Activated CD8-positive, alpha-beta memory T cell treated with anti-CD3 and anti-CD28 coated beads, Interleukin-2, amount 50 U/mL, for 1 hour (primary cell): Measurements from ENCODE around the gene CDHR3.

ENCODE experiments used
- DNase-seq: peaks from one replicate; pipeline ENCODE4 v3.0.0-alpha.2; 2020; ENCODE audit errors: extremely low read depth

CDHR3 gene

GRCh38 chr7:106023369-106024322 is 60.6 kb downstream of the CDHR3 start:
- DNase-seq: no peak

DNA sequence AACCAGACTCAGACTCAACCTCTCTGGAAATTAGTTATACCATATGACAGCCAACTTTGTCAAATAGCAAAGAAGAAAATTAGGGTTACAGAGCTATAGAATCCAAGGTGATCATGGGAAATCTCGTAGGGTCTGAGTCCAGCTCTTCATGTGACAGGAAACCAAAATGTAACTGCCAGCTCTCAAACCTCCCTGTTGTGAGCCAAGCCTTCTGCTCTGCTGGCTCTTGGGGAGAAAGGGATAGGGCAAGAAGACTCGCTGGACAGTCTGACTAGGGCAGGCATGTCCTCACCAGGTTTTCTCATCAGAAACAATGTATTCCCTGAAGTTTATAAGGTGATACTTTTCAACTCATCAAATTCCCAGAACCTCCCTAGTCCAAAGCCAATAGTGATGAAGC is 63.0 kb downstream of the CDHR3 start:
- DNase-seq: no peak

DNA sequence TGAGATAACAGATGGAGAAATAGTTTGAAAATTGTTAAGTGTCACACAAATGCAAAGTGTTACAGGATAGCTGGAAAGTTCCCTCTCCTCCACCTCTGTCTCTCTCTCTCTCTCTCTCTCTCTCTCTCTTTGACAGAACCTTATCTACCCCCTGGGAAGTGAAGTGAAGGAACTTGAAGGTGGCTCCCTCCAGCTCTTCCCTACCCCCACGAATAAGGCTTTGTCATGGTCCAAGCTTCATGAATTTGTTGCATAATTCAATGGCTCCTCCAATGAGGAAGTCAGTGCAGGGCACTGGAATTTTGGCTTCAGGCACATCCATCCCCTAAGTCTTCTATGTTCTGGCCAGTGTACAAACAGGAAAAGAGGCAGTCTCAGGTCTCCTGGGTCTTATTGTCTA is 66.4 kb downstream of the CDHR3 start:
- DNase-seq: no peak

DNA sequence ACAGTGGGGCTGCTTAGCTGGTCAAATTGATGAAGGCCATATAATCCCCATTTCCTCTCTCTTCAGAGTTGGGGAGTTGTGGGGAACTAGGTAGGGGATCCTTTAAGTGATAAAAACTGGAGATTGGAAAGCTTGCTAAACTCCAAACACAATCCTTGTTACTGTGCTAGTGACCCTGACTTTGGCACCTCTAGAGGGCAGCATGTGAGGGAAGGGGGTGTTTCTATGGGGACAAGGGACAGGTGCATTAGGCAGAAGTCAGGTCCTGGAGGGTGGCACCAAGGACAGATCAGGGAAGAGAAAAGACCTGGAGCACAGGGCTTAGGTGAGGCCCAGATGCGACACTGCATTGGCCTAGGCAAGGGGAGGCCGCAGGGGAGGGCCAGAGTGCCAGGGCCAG is 66.9 kb downstream of the CDHR3 start:
- no peak for DNase-seq

- DNase-seq: no peak
These were observed 68.4 kb downstream of the CDHR3 start for GRCh38 chr7:106031300-106032035.

DNA sequence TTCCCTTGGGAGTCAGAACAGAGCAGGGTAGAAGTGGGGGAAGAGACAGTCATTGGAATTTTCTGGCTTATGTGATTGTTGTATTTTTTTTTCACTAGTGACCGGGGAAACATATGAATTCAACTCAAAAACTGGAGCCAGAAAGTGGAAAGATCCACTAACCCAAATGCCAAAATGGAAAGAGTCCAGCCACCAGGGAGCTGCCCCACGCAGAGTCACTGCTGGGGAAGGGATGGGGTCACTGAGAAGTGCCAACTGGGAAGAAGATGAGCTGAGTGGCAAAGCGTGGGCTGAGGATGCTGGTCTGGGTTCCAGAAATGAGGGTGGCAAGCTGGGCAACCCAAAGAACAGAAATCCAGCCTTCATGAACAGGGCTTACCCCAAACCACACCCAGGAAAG is 69.2 kb downstream of the CDHR3 start:
- DNase-seq: no peak

DNA sequence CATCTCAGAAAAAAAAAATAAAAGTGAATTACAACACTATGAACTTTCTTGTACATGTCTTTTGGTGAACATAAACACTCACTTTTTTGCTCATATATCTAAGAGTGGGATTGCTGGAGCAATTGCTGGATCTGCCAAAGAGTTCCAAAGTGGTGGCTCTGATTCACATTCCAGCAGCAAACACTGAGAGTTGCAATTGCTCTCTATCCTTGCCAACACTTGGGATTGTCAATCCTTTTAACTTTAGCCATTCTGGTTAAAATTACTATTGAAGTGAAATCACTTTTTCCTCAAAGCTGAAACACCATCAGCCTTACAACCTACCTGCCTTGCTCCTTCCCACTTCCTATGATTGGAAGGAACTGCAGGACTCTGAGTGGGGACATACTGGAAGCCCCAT is 70.7 kb downstream of the CDHR3 start:
- no peak for DNase-seq

DNA sequence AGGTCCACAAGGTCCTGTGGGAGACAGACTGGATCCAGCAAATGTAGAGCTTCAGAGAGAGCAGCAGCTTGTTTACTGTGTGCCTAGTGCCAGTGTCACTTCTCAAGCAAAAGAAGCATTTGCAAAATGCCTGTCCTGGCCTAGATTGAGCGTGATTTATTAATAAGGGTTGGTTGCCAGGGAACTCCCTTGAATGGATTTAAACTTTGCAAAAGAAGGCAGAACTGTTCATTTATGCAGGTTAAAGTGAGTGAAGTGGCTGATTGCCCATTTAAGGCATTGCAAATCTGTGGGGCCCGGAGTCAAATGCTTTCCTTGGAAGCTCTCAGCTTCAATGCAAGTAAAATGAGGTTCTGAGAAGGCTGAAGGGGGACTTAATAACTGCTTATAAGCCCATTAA is 71.3 kb downstream of the CDHR3 start:
- DNase-seq: no peak

DNA sequence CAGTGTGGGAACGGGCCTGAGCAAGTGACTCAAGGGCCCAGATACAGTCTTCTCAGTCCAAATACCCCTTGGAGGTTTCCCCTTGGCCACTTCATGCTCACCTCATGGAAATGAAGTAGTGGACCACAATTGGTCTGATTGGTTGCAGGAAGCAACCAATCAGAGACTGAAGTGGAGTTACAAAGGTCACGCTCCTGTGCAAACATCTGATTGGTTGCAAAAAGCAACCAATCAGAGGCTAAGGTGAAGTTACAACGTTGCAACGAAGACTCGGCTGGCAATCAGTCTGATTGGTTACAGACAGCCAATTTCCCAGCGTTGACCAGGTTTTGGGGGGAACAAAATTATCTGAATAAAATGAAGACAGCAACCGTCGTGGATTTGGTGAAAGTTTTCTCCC is 72.5 kb downstream of the CDHR3 start:
- no peak for DNase-seq

GRCh38 chr7:106036004-106036403 is 72.9 kb downstream of the CDHR3 start:
- DNase-seq: no peak

GRCh38 chr7:106037489-106038176 is 74.6 kb downstream of the CDHR3 start:
- no peak for DNase-seq

DNA sequence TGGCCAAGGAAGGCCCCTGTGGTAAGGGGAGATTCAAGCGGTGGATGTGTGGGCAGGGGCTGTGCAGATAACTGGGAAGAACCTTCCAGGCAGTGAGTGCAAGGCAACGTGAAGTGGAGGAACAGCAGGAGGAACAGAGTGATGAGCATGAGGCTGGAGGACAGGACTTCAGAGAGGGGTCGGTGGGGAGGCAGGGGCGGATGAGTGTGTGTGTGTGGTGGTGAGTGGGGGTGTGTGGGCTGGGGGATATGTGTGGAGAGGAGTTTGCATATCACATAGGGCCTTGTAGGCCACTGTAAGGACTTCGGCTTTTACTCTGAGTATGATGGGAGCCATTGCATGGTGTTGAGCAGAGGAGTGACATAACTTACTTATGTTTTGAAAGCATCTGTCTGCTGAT is 75.2 kb downstream of the CDHR3 start:
- DNase-seq: no peak

- DNase-seq: no peak
These were observed 75.9 kb downstream of the CDHR3 start for GRCh38 chr7:106038916-106039315.

DNA sequence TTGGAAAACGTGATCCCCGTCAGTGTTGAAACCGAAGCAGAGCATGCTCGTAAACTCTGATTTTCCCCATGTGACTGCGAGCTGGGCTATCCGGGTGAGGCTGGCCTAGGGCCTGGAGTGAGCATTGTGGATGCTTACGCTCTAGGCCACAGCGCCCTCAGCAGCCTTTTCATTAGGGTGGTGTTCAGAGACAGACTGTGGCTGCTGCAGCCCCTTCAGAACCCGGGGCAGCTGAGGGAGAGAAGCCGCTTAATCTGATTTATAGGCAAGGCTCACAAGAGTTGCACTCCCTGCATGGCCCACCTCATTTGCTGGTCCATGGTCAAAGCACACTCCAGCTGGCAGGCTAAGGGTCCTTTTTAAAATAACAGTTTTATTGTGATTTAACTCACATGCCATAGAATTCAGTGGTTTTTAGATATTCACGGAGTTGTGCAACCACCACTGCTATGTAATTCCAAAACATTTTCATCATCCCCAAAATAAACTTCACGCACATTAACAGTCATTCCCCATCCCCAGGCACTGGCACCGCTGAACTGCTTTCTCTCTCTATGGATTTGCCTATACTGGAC is 76.5 kb downstream of the CDHR3 start:
- DNase-seq: no peak

GRCh38 chr7:106041140-106041717 is 78.2 kb downstream of the CDHR3 start:
- DNase-seq: no peak

DNA sequence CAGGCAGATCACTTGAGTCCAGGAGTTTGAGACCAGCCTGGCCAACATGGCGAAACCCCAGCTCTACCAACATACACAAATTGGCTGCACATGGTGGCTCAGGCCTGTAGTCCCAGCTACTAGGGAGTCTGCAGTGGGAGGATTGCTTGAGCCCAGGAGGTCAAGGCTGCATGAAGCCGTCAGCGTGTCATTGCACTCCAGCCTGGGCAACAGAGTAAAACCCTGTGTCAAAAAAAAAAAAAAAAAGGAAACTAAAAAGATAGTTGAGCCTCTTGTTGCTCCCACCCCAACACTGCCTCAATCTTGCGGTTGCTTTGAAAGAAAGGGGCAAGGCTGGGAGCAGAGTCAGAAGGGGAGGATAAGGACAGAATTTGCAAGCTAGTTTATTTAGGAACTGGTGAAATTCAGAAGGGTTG is 79.1 kb downstream of the CDHR3 start:
- no peak for DNase-seq

DNA sequence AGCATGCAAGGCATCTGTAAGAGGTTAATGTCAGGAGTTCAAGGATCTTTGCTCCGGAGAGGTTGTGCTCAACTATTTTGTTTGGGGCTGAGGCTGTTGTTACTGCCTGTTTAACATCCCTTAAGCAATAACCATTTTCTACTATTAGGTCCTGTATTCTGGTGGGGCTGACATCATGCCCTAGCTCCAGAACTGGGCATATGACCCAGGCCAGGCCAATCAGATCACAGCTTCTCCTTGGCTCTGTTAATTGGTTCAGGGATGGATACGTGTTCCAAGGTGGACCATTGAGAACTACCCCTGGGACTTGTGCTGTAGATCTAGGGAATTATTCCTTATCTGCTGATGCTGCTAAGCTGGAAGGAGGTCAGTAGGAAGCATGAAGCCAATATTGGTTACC is 82.1 kb downstream of the CDHR3 start:
- DNase-seq: no peak

- no peak for DNase-seq
These were observed 82.5 kb downstream of the CDHR3 start for GRCh38 chr7:106045586-106045985.

GRCh38 chr7:106047184-106047583 is 84.1 kb downstream of the CDHR3 start:
- no peak for DNase-seq

GRCh38 chr7:106047818-106048705 is 85.0 kb downstream of the CDHR3 start:
- DNase-seq: no peak

DNA sequence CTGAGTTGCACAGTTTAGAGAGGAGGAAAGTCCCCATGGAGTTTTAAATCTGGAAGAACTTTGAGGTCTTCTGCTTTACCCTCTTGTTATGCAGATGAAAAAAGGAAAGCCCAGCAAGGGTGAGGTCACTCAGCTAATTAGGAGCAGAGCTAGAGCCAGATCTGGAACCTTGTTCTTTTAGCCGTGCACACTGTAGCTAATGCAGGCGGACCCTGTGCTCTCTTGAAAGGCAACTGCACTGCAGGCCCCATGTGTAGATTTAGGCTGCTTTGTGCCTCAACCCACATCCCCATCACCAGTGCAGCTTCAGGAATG is 85.6 kb downstream of the CDHR3 start:
- no peak for DNase-seq
